HG03558 (cell line): Measurements from ENCODE around the gene WASF1.
"Not testable (repeated sequence)": the region's sequence is repeated elsewhere in the genome, so short reads cannot be mapped to it uniquely, and the experiment has no call there.

ENCODE experiments used
- ATAC-seq: cut with Tn5 transposase; IDR thresholded peaks from one replicate; pipeline ENCODE4 v1.9.1; 2021; ENCODE audit warnings: moderate number of reproducible peaks; ENCODE audit not compliant: unreplicated experiment; ENCODE audit errors: extremely low read depth

The WASF1 gene

GRCh38 chr6:110095101-110095500 is 84.4 kb downstream of the WASF1 start:
- no peak for ATAC-seq

- no peak for ATAC-seq
Observed at GRCh38 chr6:110093981-110094380, 85.5 kb downstream of the WASF1 start.

- no peak for ATAC-seq
Observed at GRCh38 chr6:110090876-110091275, 88.6 kb downstream of the WASF1 start.

GRCh38 chr6:110089323-110089722 is 90.1 kb downstream of the WASF1 start:
- no peak for ATAC-seq

GRCh38 chr6:110085285-110085684 is 94.2 kb downstream of the WASF1 start:
- ATAC-seq, result no peak

GRCh38 chr6:110083875-110084585 is 95.4 kb downstream of the WASF1 start:
- no peak for ATAC-seq

- ATAC-seq, result no peak
Observed at GRCh38 chr6:110075406-110075805, 104.1 kb downstream of the WASF1 start.

- not testable (repeated sequence) for ATAC-seq
Observed at GRCh38 chr6:110073474-110073873, 106.0 kb downstream of the WASF1 start.

GRCh38 chr6:110068592-110068967 is 110.9 kb downstream of the WASF1 start:
- ATAC-seq, result no peak

- ATAC-seq, result no peak
Observed at GRCh38 chr6:110067837-110068591, 111.5 kb downstream of the WASF1 start.

GRCh38 chr6:110064744-110065524 is 114.5 kb downstream of the WASF1 start:
- ATAC-seq, result no peak

GRCh38 chr6:110063594-110064263 is 115.7 kb downstream of the WASF1 start:
- no peak for ATAC-seq

GRCh38 chr6:110055387-110055735 is 124.1 kb downstream of the WASF1 start:
- no peak for ATAC-seq

- ATAC-seq, result no peak
Observed at GRCh38 chr6:110054664-110055386, 124.6 kb downstream of the WASF1 start.

- ATAC-seq, result no peak
Observed at GRCh38 chr6:110053395-110054240, 125.9 kb downstream of the WASF1 start.

GRCh38 chr6:110050440-110050813 is 129.0 kb downstream of the WASF1 start:
- no peak for ATAC-seq
